ENCODE data around the gene TMPRSS3.

TMPRSS3 gene

DNA sequence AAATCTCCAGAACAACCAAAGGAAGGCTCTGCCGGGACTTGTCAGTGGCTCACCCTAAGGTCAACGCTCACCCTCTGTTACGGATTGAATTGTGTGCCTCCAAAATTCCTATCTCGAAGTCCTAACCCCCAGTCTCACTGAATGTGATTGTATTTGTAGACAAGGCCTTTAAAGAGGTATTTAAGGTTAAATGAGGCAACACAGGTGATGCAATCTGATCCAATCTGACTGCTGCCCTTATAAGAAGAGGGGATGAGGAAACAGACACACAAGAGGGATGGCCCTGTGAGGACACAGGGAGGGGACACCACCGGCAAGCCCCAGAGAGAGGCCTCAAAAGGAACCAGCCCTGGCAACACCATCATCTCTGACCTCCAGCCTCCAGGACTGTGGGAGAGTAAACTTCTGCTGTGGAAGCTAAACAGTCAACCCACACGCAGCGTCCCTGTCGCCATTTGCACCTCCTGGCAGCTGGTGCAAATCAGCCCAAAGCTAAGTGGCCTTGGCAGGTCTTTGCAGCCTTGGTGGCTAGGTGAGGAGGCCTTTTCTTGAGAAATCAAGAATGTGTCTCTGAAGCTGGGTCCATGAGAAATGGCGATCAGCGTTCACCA lies 32.1 kb upstream of the TMPRSS3 start:
- DNase-seq (ENCODE audit: low read depth, low spot score): no peak

DNA sequence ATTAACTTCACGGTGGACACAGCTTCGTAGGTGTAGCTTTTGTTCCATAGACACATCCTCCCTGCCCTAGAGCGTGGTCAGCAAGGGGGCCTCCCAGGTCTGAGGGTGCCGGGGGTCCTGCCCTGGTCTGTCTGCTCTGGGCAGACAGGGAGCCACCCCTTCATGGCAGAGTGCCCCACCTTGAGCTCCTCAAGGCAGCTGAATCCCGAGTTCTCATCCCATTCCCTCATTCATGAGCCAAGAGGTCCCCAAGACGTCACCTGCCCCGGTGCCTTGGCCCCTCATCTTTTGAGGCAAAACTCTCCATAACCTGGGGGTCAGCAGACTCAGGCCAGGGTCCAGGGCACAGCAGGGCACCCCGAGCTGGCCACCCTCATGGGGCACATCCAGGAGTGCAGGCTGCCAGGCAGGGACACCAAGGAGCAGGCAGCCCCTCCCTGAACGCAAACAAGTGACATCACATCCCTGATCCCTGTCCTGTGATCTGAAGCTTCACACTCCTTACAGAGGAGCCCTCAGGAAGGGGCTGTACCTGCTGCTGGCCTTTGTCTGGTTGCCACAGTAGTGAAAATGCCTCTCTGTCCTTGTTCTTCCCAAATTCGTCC lies 31.1 kb upstream of the TMPRSS3 start:
- no peak for DNase-seq (ENCODE audit: low read depth, low spot score)

- no peak for DNase-seq (ENCODE audit: low read depth, low spot score)
Observed at GRCh38 chr21:42426424-42426823, 30.6 kb upstream of the TMPRSS3 start.

- DNase-seq (ENCODE audit: low read depth, low spot score): no peak
Observed at GRCh38 chr21:42425591-42425990, 29.7 kb upstream of the TMPRSS3 start.

DNA sequence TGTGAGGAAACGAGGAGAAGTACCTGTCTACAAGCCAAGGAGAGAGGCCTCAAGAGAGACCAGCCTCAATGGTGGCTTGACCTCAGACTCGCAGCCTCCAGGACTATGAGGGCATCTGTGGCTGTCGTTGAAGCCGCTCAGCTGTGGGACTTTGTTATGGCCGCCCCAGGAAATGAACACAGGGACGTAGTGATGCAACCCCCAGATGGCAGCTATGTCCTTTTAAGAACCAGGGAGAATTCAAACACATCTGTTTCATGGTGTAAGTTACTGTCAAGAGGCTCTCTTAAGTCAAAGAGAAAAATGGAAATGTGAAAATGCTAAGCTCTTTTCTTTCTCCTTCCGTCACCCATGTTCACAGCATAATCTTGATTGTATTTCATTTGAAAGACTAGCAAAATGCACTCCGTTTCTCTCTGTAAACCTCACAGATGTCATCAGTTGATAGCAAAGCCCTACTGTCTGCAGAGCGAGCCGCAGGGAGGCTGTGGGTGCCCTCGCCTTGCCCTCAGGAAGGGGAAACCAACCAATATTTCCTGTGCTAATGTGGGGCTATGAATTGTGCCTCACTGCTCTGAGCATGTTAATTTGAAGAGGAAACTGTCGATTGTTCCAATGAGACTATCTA lies 29.2 kb upstream of the TMPRSS3 start:
- DNase-seq (ENCODE audit: low read depth, low spot score): peak; percentile 48

GRCh38 chr21:42423685-42424084 lies 27.8 kb upstream of the TMPRSS3 start:
- no peak for DNase-seq (ENCODE audit: low read depth, low spot score)

DNA sequence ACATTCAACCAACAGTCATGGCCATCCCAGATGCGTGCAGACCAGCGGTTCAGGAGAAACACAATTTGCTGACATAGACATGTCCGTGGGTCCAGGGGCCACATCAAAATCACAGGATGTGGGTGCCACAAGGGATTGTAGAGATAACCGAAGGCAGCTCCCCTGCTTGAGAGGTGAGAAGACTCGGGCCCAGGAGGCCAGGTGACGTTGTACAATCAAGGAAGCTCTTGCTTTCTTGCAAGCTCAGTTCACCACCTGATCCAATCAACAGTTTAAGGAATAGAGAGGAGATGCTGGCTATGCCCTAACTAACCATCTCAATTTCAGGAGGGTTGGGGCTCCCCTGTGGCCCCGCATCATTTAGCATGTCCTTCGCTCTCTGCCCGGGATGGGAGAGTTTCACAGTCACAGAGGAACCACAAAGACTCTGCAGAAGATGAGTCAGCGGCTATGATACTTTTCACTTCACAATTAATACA lies 27.4 kb upstream of the TMPRSS3 start:
- no peak for DNase-seq (ENCODE audit: low read depth, low spot score)

DNA sequence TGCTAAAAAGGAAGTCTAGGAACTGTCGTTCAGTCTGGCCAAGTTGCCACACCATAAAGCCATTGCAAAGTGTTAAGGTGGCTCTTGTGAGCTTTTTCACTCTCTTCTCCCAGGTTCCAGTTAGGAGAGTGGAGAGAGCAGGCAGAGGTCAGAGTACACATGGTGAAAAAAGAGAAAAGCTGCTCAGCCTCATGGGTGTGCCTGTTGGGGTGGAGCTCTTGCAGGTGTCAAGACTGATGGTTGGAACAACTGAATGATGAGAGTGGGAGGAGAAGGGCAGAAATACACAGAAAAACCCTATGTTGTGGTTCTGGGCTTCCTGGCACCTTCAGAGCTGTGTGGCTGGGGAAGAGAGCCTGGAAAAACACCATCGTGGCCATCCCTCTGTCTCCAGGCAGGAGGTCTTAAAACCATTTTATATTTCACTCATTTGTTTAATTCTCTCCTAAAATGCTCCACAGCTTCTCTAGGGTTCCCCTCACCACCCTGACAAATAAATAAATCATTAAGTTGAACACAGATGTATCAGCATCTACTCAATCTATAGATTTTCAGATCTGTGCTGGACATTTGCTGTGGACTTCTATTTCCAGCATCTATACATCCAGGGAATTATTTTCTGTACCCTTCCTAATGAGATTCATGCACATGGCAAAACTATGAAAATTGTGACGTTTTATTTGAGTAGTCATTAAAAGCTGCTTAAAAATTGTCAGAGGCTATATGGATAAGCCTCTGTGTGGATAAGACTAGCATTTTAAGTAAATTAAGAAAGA lies 25.4 kb upstream of the TMPRSS3 start:
- DNase-seq (ENCODE audit: low read depth, low spot score): no peak

DNA sequence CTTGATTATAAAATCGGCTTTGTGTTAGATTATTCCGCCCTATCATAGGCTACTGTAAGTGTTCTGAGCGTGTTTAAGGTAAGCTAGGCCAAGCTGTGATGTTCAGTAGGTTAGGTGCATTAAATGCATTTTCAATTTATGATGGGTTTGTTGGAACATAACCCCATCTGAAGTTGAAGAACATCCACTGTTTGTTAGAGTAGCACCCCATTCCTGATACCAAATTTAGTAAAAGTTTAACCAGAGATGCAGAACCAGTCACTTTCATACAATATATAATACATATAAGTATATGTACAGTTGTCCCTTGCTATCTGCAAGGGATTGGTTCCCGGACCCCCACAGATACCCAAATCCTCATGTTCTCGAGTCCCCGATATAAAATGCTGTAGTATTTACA lies 24.0 kb upstream of the TMPRSS3 start:
- DNase-seq (ENCODE audit: low read depth, low spot score): no peak

- DNase-seq (ENCODE audit: low read depth, low spot score): no peak
Observed at GRCh38 chr21:42418886-42419285, 23.0 kb upstream of the TMPRSS3 start.

DNA sequence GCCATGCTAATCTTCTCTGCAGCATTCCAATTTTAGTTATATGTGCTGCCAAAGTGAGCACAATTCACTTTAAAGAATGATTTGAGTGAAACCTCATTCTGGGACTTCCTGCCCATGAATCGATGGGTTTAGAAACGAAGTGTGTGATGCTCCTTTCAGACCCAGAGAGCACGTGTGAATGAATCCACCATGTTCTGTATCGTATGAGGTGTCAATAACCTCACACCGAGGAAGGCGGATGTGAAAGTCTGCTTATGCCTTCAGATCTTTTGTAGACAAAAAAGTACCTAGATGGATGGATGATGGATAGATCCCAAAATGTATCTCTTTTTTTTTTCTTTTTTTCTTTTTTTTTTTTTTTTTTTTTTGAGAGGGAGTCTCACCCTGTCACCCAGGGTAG lies 21.7 kb upstream of the TMPRSS3 start:
- no peak for DNase-seq (ENCODE audit: low read depth, low spot score)

- DNase-seq (ENCODE audit: low read depth, low spot score): peak; percentile 82
Observed at GRCh38 chr21:42414928-42415769, 19.3 kb upstream of the TMPRSS3 start.

- DNase-seq (ENCODE audit: low read depth, low spot score): no peak
Observed at GRCh38 chr21:42414553-42414927, 18.7 kb upstream of the TMPRSS3 start.

GRCh38 chr21:42414066-42414465 lies 18.2 kb upstream of the TMPRSS3 start:
- no peak for DNase-seq (ENCODE audit: low read depth, low spot score)

- DNase-seq (ENCODE audit: low read depth, low spot score): no peak
Observed at GRCh38 chr21:42413500-42413899, 17.6 kb upstream of the TMPRSS3 start.

GRCh38 chr21:42413093-42413492 lies 17.2 kb upstream of the TMPRSS3 start:
- no peak for DNase-seq (ENCODE audit: low read depth, low spot score)

GRCh38 chr21:42412636-42412933 lies 16.7 kb upstream of the TMPRSS3 start:
- no peak for DNase-seq (ENCODE audit: low read depth, low spot score)

DNA sequence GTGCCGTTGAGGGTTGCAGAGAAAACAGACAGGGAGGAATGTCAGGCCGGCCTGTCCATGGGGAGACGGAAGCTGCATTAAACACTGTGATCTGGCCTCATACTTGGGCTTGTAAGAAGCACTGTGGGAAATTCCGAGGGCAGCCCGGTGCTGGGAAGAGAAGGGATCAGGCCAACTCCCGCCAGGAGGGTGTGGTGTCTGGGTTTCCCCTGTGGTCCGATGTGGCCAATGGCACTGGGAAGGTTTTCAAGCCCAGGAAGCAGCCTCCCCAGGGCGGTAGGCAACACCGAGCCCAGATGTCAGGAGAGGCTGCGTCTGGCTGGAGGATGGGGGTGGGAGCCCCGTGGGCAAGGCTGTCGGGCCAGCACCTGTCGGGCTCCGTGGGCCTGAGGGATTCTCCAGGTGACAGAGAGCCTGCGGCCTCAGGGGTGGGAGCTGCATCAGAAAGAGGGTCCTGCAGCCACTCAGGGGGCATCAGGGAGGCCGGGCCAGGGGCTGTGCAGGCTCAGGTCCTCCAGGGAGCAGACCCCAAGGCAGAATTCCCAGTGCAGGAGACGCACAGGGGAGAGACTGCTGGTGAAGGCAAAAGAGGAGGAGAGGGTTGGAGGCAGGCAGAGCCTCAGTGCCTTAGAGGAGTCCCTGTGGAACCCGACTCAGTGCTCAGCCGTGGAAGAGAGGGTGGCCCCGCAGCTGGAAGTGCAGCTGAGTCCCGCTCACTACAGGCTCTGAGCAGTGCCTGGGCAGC lies 16.2 kb upstream of the TMPRSS3 start:
- DNase-seq (ENCODE audit: low read depth, low spot score): no peak

GRCh38 chr21:42411197-42411869 lies 15.5 kb upstream of the TMPRSS3 start:
- DNase-seq (ENCODE audit: low read depth, low spot score): no peak

GRCh38 chr21:42409366-42409765 lies 13.5 kb upstream of the TMPRSS3 start:
- DNase-seq (ENCODE audit: low read depth, low spot score): no peak
